GM19328 (cell line): ENCODE results near the gene DDT.
"Not testable (repeated sequence)": the region's sequence is repeated elsewhere in the genome, so short reads cannot be mapped to it uniquely, and the experiment has no call there.

Source experiments
- ATAC-seq: cut with Tn5 transposase; IDR thresholded peaks from one replicate; pipeline ENCODE4 v1.9.1; 2021; ENCODE audit warnings: mild to moderate bottlenecking, moderate library complexity; ENCODE audit not compliant: unreplicated experiment

The DDT gene

DNA sequence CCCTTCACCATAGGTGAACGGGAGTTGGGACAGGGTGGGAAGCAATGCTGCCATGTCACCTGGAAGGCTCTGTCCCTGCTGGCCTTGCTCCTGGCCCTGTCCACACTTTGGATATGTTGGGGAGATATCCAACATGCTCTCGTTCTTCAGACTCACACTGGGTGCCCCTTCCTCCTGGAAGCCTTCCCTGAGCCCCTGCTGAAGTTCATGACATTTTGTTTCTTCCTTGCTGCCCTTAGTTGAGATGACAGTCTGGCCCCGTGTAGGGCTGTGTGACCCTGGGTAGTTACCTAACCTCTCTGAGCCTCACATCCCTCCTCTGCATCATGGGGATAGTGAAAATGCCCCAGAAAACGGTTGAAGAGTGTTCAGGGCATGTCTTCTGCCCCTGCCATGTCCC, 20.8 kb downstream of the DDT start:
- ATAC-seq, result not testable (repeated sequence)

DNA sequence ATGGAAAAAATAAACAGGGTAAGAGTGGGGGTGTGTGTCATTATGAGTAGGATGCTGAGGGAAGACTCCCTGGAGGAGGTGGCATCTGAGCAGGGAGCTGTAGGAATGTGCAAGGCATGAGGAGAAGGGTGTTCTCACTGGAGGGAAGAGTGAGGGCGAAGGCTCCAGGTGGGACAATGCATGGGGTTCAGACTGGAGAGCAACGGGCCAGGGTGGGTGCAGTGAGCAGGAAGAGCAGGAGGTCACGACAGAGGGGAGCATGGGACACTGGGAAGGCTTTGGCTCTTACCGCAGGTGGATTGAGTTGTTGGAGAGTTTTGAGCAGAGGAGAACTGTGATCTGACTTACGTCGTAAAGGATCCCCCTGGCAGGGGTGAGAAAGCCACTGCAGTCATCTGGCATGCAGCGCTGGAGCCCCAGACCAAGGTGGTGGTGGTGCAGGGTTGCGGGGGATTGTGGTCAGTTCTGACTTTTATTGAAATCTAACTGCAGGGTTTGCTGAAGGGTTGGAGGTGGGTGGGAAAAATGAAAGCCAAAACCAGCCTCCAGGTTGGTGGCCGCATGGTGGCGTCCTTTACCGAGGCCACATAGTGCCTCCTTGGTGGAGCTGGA, 21.3 kb downstream of the DDT start:
- not testable (repeated sequence) for ATAC-seq

DNA sequence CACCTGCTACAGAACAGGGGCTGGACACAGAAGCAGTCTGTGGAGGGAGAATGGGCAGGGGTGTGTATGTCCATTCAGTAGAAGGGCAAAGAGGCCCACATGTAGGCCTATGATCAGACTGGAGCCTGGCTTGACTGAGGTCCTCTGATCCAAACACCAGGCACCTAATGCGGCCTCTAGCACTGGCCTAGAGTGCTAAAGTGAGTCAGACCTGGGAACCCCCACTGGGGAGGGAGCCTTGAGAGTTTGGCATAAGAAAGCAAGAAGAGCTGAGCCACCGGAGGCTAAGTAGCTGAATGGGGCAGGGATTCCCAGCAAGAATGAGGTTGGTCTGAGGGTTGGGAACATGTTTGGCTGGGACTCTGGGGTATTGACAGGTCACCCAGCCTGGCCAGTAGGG, 22.9 kb downstream of the DDT start:
- not testable (repeated sequence) for ATAC-seq

GRCh38 chr22:23949764-23950163, 24.5 kb downstream of the DDT start:
- ATAC-seq, result not testable (repeated sequence)

DNA sequence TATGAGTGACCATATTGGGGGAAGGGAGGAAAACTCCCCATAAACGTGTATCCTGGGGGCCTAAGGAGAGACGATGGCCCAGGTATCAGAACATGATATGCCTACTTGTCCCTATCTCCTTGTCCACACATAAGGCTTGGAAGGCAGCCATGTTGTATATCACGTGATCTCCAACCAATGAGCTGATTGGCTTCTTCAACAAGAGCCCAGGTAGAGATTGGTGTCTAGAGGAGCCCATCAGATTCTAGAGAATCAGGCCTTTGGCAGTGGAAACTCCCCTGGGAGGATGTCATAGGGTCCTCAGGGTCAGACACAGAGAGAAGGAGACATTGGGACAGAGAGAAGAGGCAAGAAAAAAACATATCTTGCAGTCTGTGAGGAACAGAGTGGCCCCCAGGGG, 26.9 kb downstream of the DDT start:
- ATAC-seq, result not testable (repeated sequence)

DNA sequence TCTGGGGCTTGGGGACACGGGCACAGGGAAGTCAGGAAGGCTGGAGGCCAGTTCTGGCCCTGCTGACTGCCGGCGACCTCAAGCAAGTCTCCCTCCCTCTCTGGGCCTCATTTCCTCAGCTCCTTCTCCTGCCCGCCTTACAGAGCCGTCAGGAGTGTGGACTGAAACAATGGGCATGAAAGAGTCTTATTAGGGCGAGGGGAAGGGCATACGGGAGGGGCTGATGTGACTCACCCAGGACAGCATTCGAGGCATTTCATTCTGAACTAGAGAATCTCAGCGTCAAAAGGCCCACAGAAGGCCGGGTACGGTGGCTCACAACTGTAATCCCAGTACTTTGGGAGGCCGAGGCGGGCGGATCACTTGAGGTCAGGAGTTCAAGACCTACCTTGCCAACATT, 34.1 kb downstream of the DDT start:
- not testable (repeated sequence) for ATAC-seq

DNA sequence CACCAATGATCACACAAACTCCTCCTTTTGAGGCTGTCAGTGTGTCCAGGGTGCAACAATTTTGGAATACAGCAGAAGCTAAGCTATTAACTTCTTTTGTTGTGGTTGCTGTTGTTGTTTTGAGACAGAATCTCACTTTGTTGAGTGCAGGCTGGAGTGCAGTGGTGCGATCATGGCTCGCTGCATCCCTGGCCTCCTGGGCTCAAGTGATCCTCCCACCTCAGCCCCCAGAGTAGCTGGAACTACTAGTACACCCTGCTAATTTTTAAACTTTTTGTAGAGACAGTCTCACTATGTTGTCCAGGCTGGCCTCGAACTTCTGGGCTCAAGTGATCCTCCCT, 35.3 kb downstream of the DDT start:
- ATAC-seq, result no peak

- no peak for ATAC-seq
Observed at GRCh38 chr22:23938328-23939016, 35.8 kb downstream of the DDT start.

GRCh38 chr22:23926561-23926960, 47.7 kb downstream of the DDT start:
- no peak for ATAC-seq

DNA sequence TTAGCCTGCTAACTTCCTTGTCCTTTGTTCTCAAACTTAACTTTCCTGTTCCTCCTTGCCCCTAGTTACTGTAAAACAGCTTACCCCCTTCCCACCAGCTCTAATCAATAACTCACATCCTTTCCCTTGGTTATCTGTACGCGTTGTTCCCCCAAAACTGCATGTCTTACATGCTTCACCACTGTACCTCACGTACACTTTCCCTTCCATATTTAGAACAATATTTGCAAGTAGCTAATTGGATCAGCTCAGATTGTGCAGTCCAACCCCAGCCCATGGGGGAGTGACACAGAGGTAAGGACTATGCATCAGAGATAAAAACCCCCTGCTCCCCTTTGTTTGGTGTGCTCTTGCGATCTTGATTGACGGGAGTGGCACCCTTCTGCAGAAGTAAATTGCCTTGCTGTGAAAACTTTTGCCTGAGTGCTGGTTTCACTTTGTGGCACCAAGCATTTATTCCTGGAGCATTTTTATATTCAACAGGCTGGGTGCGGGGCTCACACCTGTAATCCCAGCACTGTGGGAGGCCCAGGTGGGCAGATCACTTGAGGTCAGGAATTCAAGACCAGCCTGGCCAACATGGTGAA, 49.1 kb downstream of the DDT start:
- ATAC-seq, result no peak

- ATAC-seq, result no peak
Observed at GRCh38 chr22:23922921-23923320, 51.3 kb downstream of the DDT start.

DNA sequence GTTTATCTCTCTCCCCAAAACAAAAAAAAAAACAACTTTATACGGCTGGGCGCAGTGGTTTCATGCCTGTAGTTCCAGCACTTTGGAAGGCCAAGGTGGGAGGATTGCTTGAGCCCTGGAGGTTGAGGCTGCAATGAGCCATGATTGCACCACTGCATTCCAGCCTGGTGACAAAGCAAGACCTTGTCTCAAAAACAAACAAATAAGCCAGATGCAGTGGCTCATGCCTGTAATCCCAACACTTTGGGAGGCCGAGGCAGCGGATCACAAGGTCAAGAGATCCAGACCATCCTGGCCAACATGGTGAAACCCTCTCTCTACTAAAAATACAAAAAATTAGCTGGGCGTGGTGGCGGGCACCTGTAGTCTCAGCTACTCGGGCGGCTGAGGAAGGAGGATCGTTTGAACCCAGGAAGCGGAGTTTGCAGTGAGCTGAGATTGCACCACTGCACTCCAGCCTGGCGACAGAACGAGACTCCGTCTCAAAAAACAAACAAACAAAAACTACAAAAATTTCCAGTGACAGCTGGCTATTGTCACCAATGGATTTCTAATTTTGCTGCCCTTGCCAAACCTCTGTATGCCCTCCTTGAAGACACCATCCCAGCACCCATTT, 52.5 kb downstream of the DDT start:
- not testable (repeated sequence) for ATAC-seq
